ENCODE measurements around the gene OSBP2.

GRCh38 chr22:30867746-30868662 lies 173.3 kb downstream of the OSBP2 start:
- TF ChIP-seq ZBTB7A (IDR thresholded peaks at IDR 0.05; ENCODE audit: low read depth) (no peak), RAD21 (IDR thresholded peaks at IDR 0.05; ENCODE audit: low read depth) (no peak), YY1 (IDR thresholded peaks at IDR 0.05; ENCODE audit: low read depth) (no peak), EGR1 (IDR thresholded peaks at IDR 0.05) (no peak), NFIC (IDR thresholded peaks at IDR 0.05) (no peak), TEAD4 (IDR thresholded peaks at IDR 0.05) (no peak), EP300 (IDR thresholded peaks at IDR 0.05; ENCODE audit: borderline replicate concordance) (no peak), CEBPB (IDR thresholded peaks at IDR 0.05) (no peak), MAX (IDR thresholded peaks at IDR 0.05) (no peak)

Measured in Ishikawa (cell line).